K562 (cell line): ENCODE measurements around the gene CDC123. TPM values are rescaled to one million over a fixed set of nuclear protein-coding genes. Genes with fewer than 3 reads are reported as not detected.

Experiments
- ATAC-seq: fragments of 200-7000 bp; cut with Tn5 transposase; 3 replicates; pipeline ENCODE4 v1.9.1; 2020; ENCODE audit warnings: moderate library complexity
- BruUV-seq: library from RNA; stranded (reverse); fragments of 400-500 nt; replicated peaks from 2 replicates; lab custom pipeline; 2021; lab: Mats Ljungman, UMichigan
- CTCF ChIA-PET: fragments of 300-600 bp; formaldehyde crosslinking; extraction: SDS; loops from one replicate; lab custom pipeline; 2021; ENCODE audit warnings: low intra/inter-chr PET ratio; lab: Yijun Ruan, JAX
- POLR2A ChIA-PET: fragments of 300-600, 350-650 bp; sonication (Branson Sonifier 250); formaldehyde crosslinking; extraction: SDS; loops from one replicate; lab custom pipeline; 2021; ENCODE audit warnings: antibody characterized with exemption, inconsistent platforms; lab: Yijun Ruan, JAX
- DNase-seq, 4 experiments: peaks; one replicate each; pipeline versions ENCODE4 v3.0.0 to v3.0.0-alpha.2; 2011 to 2018; ENCODE audit warnings: low spot score in 3 of 4, mixed read lengths in 3 of 4; ENCODE audit errors: extremely low read depth in 1 of 4
- FAIRE-seq: peaks from 2 replicates; lab custom pipeline; 2011; peaks lifted over from hg19 to GRCh38; lab: Jason Lieb, UNC
- H2AFZ ChIP-seq: 2 replicates; pipeline ENCODE4 v1.6.0; 2011; ENCODE audit warnings: low read depth, low read length, control low read depth, inconsistent platforms
- H3K27ac ChIP-seq: fragments of 200-600 bp; 3 replicates; pipeline ENCODE4 v1.8.0; 2011; ENCODE audit warnings: low read depth, mild to moderate bottlenecking, control low read depth, inconsistent platforms, low read length, moderate library complexity, mixed read lengths; ENCODE audit errors: extremely low read depth
- H3K27me3 ChIP-seq, 2 experiments: fragments of 300-600 bp in 1 of 2; 2 replicates in 1 of 2; 3 replicates in 1 of 2; pipeline versions ENCODE4 v1.6.0 to v1.8.0; 2011; ENCODE audit warnings: inconsistent platforms in 2 of 2, low read length in 2 of 2, mild to moderate bottlenecking in 1 of 2, mixed read lengths in 1 of 2, moderate library complexity in 1 of 2; ENCODE audit not compliant: control insufficient read depth in 2 of 2, insufficient read depth in 2 of 2
- H3K36me3 ChIP-seq: fragments of 300-600 bp; 3 replicates; pipeline ENCODE4 v1.8.0; 2011; ENCODE audit warnings: mild to moderate bottlenecking, low read length, inconsistent platforms; ENCODE audit not compliant: control insufficient read depth, insufficient read depth
- H3K4me1 ChIP-seq, 2 experiments: fragments of 200-600 bp in 1 of 2; replicated peaks in 1 of 2; 2 replicates in 1 of 2; 3 replicates in 1 of 2; pipeline versions ENCODE4 v1.5.1 to v1.8.0; 2011; ENCODE audit warnings: inconsistent platforms in 2 of 2, low read length in 2 of 2, mild to moderate bottlenecking in 1 of 2, mixed read lengths in 1 of 2, moderate library complexity in 1 of 2; ENCODE audit not compliant: control insufficient read depth in 2 of 2, insufficient read depth in 2 of 2
- H3K4me2 ChIP-seq: 2 replicates; pipeline ENCODE4 v1.6.1; 2011; ENCODE audit warnings: low read length, control low read depth, inconsistent platforms, mixed read lengths; ENCODE audit not compliant: insufficient read depth
- H3K4me3 ChIP-seq: fragments of 200-600 bp; sonication (generic), shearing (Covaris generic); 2 replicates; pipeline ENCODE4 v1.5.1; 2016; ENCODE audit warnings: control low read depth, inconsistent platforms
- H3K79me2 ChIP-seq: fragments of 200-600 bp; 3 replicates; pipeline ENCODE4 v1.8.0; 2011; ENCODE audit warnings: low read length, inconsistent platforms; ENCODE audit not compliant: control insufficient read depth, insufficient read depth
- H3K9ac ChIP-seq, 2 experiments: 2 replicates each; pipeline versions ENCODE4 v1.6.0 to v1.6.1; 2011; ENCODE audit warnings: low read depth in 2 of 2, low read length in 2 of 2, control low read depth in 1 of 2, inconsistent platforms in 1 of 2, mild to moderate bottlenecking in 1 of 2, mixed read lengths in 1 of 2; ENCODE audit not compliant: insufficient read depth in 1 of 2
- H3K9me1 ChIP-seq: one replicate; pipeline ENCODE4 v1.6.0; 2011; ENCODE audit warnings: inconsistent platforms, mild to moderate bottlenecking, low read length, moderate library complexity; ENCODE audit not compliant: control insufficient read depth, insufficient read depth
- H3K9me3 ChIP-seq: replicated peaks from 2 replicates; pipeline ENCODE4 v1.5.1; 2011; ENCODE audit warnings: low read depth, low read length, inconsistent platforms; ENCODE audit not compliant: control insufficient read depth, insufficient read depth
- H4K20me1 ChIP-seq: replicated peaks from 2 replicates; pipeline ENCODE4 v1.6.1; 2011; ENCODE audit warnings: low read length, inconsistent platforms, mixed read lengths; ENCODE audit not compliant: control insufficient read depth, insufficient read depth
- ATF6 ChIP-seq: sonication (generic); formaldehyde crosslinking; IDR thresholded peaks from 2 replicates; pipeline ENCODE4 v1.4.0; 2020; ENCODE audit warnings: mild to moderate bottlenecking, missing genetic modification reagents
- CSDE1 ChIP-seq, 2 experiments: fragments of 450-650 bp; IDR thresholded peaks; 2 replicates each; pipeline ENCODE4 v1.6.1; 2016; ENCODE audit warnings: mild to moderate bottlenecking in 1 of 2
- EGR1 ChIP-seq: fragments of 450-650 bp; conservative IDR thresholded peaks from 2 replicates; pipeline ENCODE4 v1.6.1; 2017; ENCODE audit warnings: mild to moderate bottlenecking
- EHMT2 ChIP-seq: fragments of 450-650 bp; IDR thresholded peaks from 2 replicates; pipeline ENCODE4 v1.6.1; 2018; ENCODE audit warnings: antibody characterized with exemption
- FUS ChIP-seq: fragments of 200-400 bp; formaldehyde crosslinking; optimal IDR thresholded peaks from 2 replicates; pipeline ENCODE3; 2017; ENCODE audit warnings: low read depth, low read length
- GABPB1 ChIP-seq: sonication (generic); formaldehyde crosslinking; IDR thresholded peaks from 2 replicates; pipeline ENCODE4 v1.8.0; 2022; ENCODE audit warnings: mild to moderate bottlenecking, missing genetic modification reagents
- MEF2D ChIP-seq: conservative IDR thresholded peaks from 2 replicates; pipeline ENCODE4 v1.6.1; 2016; ENCODE audit warnings: low read depth, missing genetic modification characterization, missing compliant biosample characterization
- NBN ChIP-seq: fragments of 450-650 bp; IDR thresholded peaks from 2 replicates; pipeline ENCODE4 v1.6.1; 2016; ENCODE audit warnings: low read depth, mild to moderate bottlenecking
- NFE2 ChIP-seq: IDR thresholded peaks from 2 replicates; pipeline ENCODE4 v1.6.1; 2014; ENCODE audit warnings: antibody characterized with exemption, low read depth
- POLR2B ChIP-seq: fragments of 450-650 bp; IDR thresholded peaks from 2 replicates; pipeline ENCODE4 v1.6.1; 2018; ENCODE audit warnings: low read depth; ENCODE audit not compliant: partially characterized antibody
- POLR3A ChIP-seq: IDR thresholded peaks from 2 replicates; pipeline ENCODE4 v1.6.1; 2011; ENCODE audit warnings: borderline replicate concordance, mild to moderate bottlenecking, moderate library complexity; ENCODE audit not compliant: insufficient read length, insufficient read depth; ENCODE audit errors: extremely low read depth
- PPARD ChIP-seq: fragments of 250-450 bp; sonication (Bioruptor Pico); IDR thresholded peaks from 2 replicates; pipeline ENCODE4 v1.8.0; 2022; ENCODE audit warnings: inconsistent platforms, mild to moderate bottlenecking, moderate library complexity
- PTRF ChIP-seq: fragments of 450-650 bp; IDR thresholded peaks from 2 replicates; pipeline ENCODE4 v1.6.1; 2016; ENCODE audit warnings: mild to moderate bottlenecking, missing genetic modification characterization, missing compliant biosample characterization
- ZFP1 ChIP-seq: fragments of 450-650 bp; formaldehyde crosslinking; IDR thresholded peaks from 2 replicates; pipeline ENCODE4 v1.4.0; 2020; ENCODE audit warnings: mild to moderate bottlenecking, mixed read lengths
- ZFP36 ChIP-seq: fragments of 150-350 bp; IDR thresholded peaks from 2 replicates; pipeline ENCODE4 v1.6.1; 2018; ENCODE audit warnings: low read length, low read depth; ENCODE audit not compliant: partially characterized antibody
- ZKSCAN1 ChIP-seq: fragments of 150-350 bp; IDR thresholded peaks from 2 replicates; pipeline ENCODE4 v1.6.1; 2016; ENCODE audit warnings: low read depth, low read length
- ZNF140 ChIP-seq: fragments of 250-450 bp; sonication (Bioruptor Pico); IDR thresholded peaks from 2 replicates; pipeline ENCODE4 v1.8.0; 2021; ENCODE audit warnings: moderate library complexity, mild to moderate bottlenecking, inconsistent platforms
- WGBS: fragments of 100-300 bp; shearing (Covaris generic); methylation state at CpG from one replicate; pipeline ENCODE4 v1.1.6; 2016; ENCODE audit warnings: low coverage, mixed read lengths; ENCODE audit not compliant: insufficient coverage; ENCODE audit errors: missing lambda C conversion rate; 5-methylcytosine and 5-hydroxymethylcytosine counted together
- in situ Hi-C: fragments of 300-500 bp; cut with MboI; formaldehyde crosslinking; loops from 4 replicates; pipeline ENCODE4 v1.15.0; 2018; ENCODE audit warnings: inconsistent platforms, mixed read lengths
- intact Hi-C: fragments of 100-400 bp; cut with micrococcal nuclease; formaldehyde crosslinking; loops from 2 replicates; pipeline ENCODE4 v1.14.2; 2022
- polyA plus RNA-seq, 8 experiments: library from polyadenylated mRNA; depleted of rRNA in 4 of 8; stranded (reverse) in 5 of 8; unstranded in 3 of 8; fragments of >200 nt; fragmentation: Nextera tagmentation in 2 of 8; fragmentation: Illumina TruSeq in 1 of 8; extraction: Ambion mirVana in 2 of 8; extraction: Trizol in 1 of 8; gene quantifications; 2 replicates each; pipeline versions ENCODE4 v1.2.1 to v1.2.3, GENCODE V29; 2011 to 2014; ENCODE audit warnings: inconsistent platforms in 1 of 8, missing spikeins in 1 of 8
- total RNA-seq, 7 experiments: library from RNA; depleted of rRNA in 6 of 7; stranded (reverse); fragments of >200 nt in 6 of 7; fragmentation: Illumina TruSeq in 2 of 7; extraction: Trizol in 2 of 7; gene quantifications; 2 replicates each; pipeline versions ENCODE4 v1.2.1 to v1.2.3, GENCODE V29; 2011 to 2021; ENCODE audit warnings: low replicate concordance in 1 of 7

The CDC123 gene
- total and polyA plus RNA-seq, 9 of the 15 experiments (the other 6 are each of a cell fraction or from before 2014, with no cell fraction given), result 137 to 288 (median 175) TPM

- Histone ChIP-seq H3K9ac (no peak overlapping the region), H4K20me1 (no peaks in the 10 kb centered on the region), H3K27me3 (no peaks in the 10 kb centered on the region; a peak in 1 of 5 replicates), H3K79me2 (no peaks in the 10 kb centered on the region), H3K9me3 (no peaks in the 10 kb centered on the region), H2AFZ (no peak overlapping the region), H3K4me2 (no peak overlapping the region), H3K4me3 (no peak overlapping the region), H3K27ac (no peak overlapping the region), H3K9me1 (no peaks in the 10 kb centered on the region), H3K36me3 (no peaks in the 10 kb centered on the region), H3K4me1 (no peaks in the 10 kb centered on the region; a peak in 1 of 5 replicates)
- ATAC-seq, result no peak
- FAIRE-seq, result no peak
- intact Hi-C loops, result no loop called here
- WGBS, result 25% methylated on average over 10 of the region's 11 CpGs
- DNase-seq, result no peak
- TF ChIP-seq POLR2B, result no peak
- peak; percentile 79 for TF ChIP-seq EGR1
- in situ Hi-C loops, result no loop called here
- CTCF ChIA-PET, result no interaction called here
- POLR2A ChIA-PET, result interaction anchor here (0.6 to 1.6 kb wide), 2 partner anchors 13 to 20 kb away, joined by 3 to 4 read pairs; no protein-coding TSS in a partner anchor
- BruUV-seq, result no TSS peak
Measured at GRCh38 chr10:12279281-12279680, 83.3 kb downstream of the CDC123 start.

DNA sequence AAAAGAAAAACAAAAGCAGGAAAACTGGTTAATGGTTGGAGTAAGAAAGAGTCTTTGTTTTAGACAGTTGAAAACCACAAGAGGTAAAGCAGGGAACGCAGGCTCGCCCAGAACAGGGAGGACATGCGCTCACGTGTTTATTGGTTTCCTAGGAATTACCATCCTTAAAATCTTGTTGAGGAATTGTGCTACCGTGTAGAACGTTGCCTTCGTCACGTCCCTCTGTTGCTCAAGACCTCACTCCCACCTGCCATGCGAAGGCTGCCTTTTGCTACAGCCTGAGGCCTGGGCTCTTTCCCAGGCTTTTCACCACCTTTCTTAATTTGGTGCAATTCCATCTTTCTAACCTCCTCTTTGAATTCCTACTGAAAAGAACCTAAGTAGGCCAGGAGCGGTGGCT lies 91.8 kb downstream of the CDC123 start:
- Histone ChIP-seq H3K4me3 (no peak overlapping the region), H2AFZ (no peak overlapping the region), H3K9me3 (no peaks in the 10 kb centered on the region), H3K27ac (no peak overlapping the region), H3K27me3 (peaks cover 0 to 10% of the 10 kb centered on the region in 2 experiments; a peak in 3 of 5 replicates), H3K9ac (no peak overlapping the region), H3K36me3 (no peaks in the 10 kb centered on the region), H3K9me1 (no peaks in the 10 kb centered on the region), H3K4me2 (no peak overlapping the region), H3K4me1 (no peaks in the 10 kb centered on the region; a peak in 1 of 5 replicates), H3K79me2 (no peaks in the 10 kb centered on the region), H4K20me1 (no peaks in the 10 kb centered on the region)
- ATAC-seq (no peak), DNase-seq (no peak), FAIRE-seq (no peak)
- ChIA-PET POLR2A (no interaction called here), CTCF (no interaction called here)
- TF ChIP-seq FUS (no peak), NBN (no peak), MEF2D (tag) (no peak), PPARD (CRISPR knock-in tag) (no peak), EHMT2 (no peak), ZFP1 (CRISPR knock-in tag) (no peak), ATF6 (CRISPR knock-in tag) (no peak), NFE2 (no peak), ZKSCAN1 (no peak), PTRF (tag) (no peak), ZFP36 (no peak), ZNF140 (no peak), CSDE1 (IDR thresholded peaks at IDR 0.05) (no peak), GABPB1 (CRISPR knock-in tag) (no peak), POLR3A (no peak)
- no TSS peak for BruUV-seq
- in situ Hi-C loops, result no loop called here
- 29% methylated on average over 10 of the region's 10 CpGs for WGBS
- intact Hi-C loops, result no loop called here
